WTC11 (cell line): ENCODE measurements around the gene ST6GALNAC6. TPM values are rescaled to one million over a fixed set of nuclear protein-coding genes. Genes with fewer than 3 reads are reported as not detected.

Source experiments
- ATAC-seq: fragments of 200-7000 bp; cut with Tn5 transposase; 2 replicates; pipeline ENCODE4 v1.10.0; 2021; ENCODE audit warnings: mild to moderate bottlenecking, moderate library complexity
- CTCF ChIA-PET: fragments of 300-600 bp; sonication (Branson Sonifier 250); formaldehyde crosslinking; loops from one replicate; lab custom pipeline; 2021; ENCODE audit warnings: antibody characterized with exemption; lab: Charles Lee
- POLR2A ChIA-PET: fragments of 350-600 bp; sonication (Branson Sonifier 250); formaldehyde crosslinking; loops from one replicate; lab custom pipeline; 2021; ENCODE audit warnings: antibody characterized with exemption; lab: Charles Lee
- DNase-seq: peaks from one replicate; pipeline ENCODE4 v3.0.0; 2021; ENCODE audit warnings: low spot score
- H3K27ac Mint-ChIP-seq: 2 replicates; pipeline ENCODE4 v1.8.0; 2021; ENCODE audit warnings: mixed read lengths
- H3K27me3 Mint-ChIP-seq: 2 replicates; pipeline ENCODE4 v1.8.0; 2021; ENCODE audit warnings: low read depth, mild to moderate bottlenecking, moderate library complexity, mixed read lengths
- H3K36me3 Mint-ChIP-seq: 2 replicates; pipeline ENCODE4 v1.8.0; 2021; ENCODE audit warnings: mixed read lengths
- H3K4me1 Mint-ChIP-seq: 2 replicates; pipeline ENCODE4 v1.8.0; 2022; ENCODE audit warnings: mixed read lengths
- H3K4me3 Mint-ChIP-seq: 2 replicates; pipeline ENCODE4 v1.8.0; 2021; ENCODE audit warnings: mild to moderate bottlenecking, moderate library complexity, mixed read lengths
- H3K9me3 Mint-ChIP-seq: 2 replicates; pipeline ENCODE4 v1.8.0; 2021; ENCODE audit warnings: mixed read lengths
- ELF4 ChIP-seq: sonication (generic); formaldehyde crosslinking; IDR thresholded peaks from 2 replicates; pipeline ENCODE4 v1.8.1; 2022; ENCODE audit warnings: low read depth, mild to moderate bottlenecking, moderate library complexity, missing genetic modification reagents
- EMX1 ChIP-seq: fragments of 250-450 bp; sonication (Bioruptor Pico); IDR thresholded peaks from 2 replicates; pipeline ENCODE4 v1.8.0; 2021; ENCODE audit warnings: mild to moderate bottlenecking
- ETV6 ChIP-seq: sonication (generic); formaldehyde crosslinking; IDR thresholded peaks from 2 replicates; pipeline ENCODE4 v1.8.1; 2022; ENCODE audit warnings: mild to moderate bottlenecking, missing genetic modification reagents
- FOXP1 ChIP-seq: sonication (generic); formaldehyde crosslinking; IDR thresholded peaks from 2 replicates; pipeline ENCODE4 v1.8.0; 2022; ENCODE audit warnings: missing genetic modification reagents, mild to moderate bottlenecking, moderate library complexity, borderline replicate concordance
- HMGA2 ChIP-seq: fragments of 250-450 bp; sonication (Bioruptor Pico); IDR thresholded peaks from 2 replicates; pipeline ENCODE4 v1.4.0; 2021; ENCODE audit warnings: mild to moderate bottlenecking, moderate library complexity
- IRF2 ChIP-seq: sonication (generic); formaldehyde crosslinking; IDR thresholded peaks from 2 replicates; pipeline ENCODE4 v1.8.0; 2022; ENCODE audit warnings: low read depth, missing genetic modification reagents, borderline replicate concordance
- KAT7 ChIP-seq: sonication (generic); formaldehyde crosslinking; IDR thresholded peaks from 2 replicates; pipeline ENCODE4 v1.8.1; 2023; ENCODE audit warnings: missing genetic modification reagents, mild to moderate bottlenecking, borderline replicate concordance
- MYBL2 ChIP-seq: sonication (generic); formaldehyde crosslinking; IDR thresholded peaks from 2 replicates; pipeline ENCODE4 v1.8.1; 2023; ENCODE audit warnings: mild to moderate bottlenecking, moderate library complexity, missing genetic modification reagents
- RORB ChIP-seq: fragments of 250-450 bp; sonication (Bioruptor Pico); IDR thresholded peaks from 2 replicates; pipeline ENCODE4 v1.9.0; 2021; ENCODE audit warnings: mild to moderate bottlenecking
- SMAD4 ChIP-seq: sonication (generic); formaldehyde crosslinking; IDR thresholded peaks from 2 replicates; pipeline ENCODE4 v1.8.0; 2022; ENCODE audit warnings: mild to moderate bottlenecking, missing genetic modification reagents
- TEAD1 ChIP-seq: sonication (generic); formaldehyde crosslinking; IDR thresholded peaks from 2 replicates; pipeline ENCODE4 v1.8.0; 2022; ENCODE audit warnings: mild to moderate bottlenecking, missing genetic modification reagents
- TP53 ChIP-seq: sonication (generic); formaldehyde crosslinking; IDR thresholded peaks from 2 replicates; pipeline ENCODE4 v1.8.1; 2023; ENCODE audit warnings: mild to moderate bottlenecking, missing genetic modification reagents
- ZBTB21 ChIP-seq: sonication (generic); formaldehyde crosslinking; IDR thresholded peaks from 2 replicates; pipeline ENCODE4 v1.8.1; 2023; ENCODE audit warnings: mild to moderate bottlenecking, missing genetic modification reagents, borderline replicate concordance
- ZNF219 ChIP-seq: sonication (generic); formaldehyde crosslinking; IDR thresholded peaks from 2 replicates; pipeline ENCODE4 v1.8.0; 2023; ENCODE audit warnings: missing genetic modification reagents, mild to moderate bottlenecking, borderline replicate concordance
- ZNF671 ChIP-seq: fragments of 250-450 bp; sonication (Bioruptor Pico); IDR thresholded peaks from 2 replicates; pipeline ENCODE4 v1.8.0; 2021; ENCODE audit warnings: mild to moderate bottlenecking
- total RNA-seq: library from RNA; stranded (reverse); gene quantifications from 3 replicates; pipeline ENCODE4 v1.2.3, GENCODE V29; 2021
- TF ChIP-seq, protein P1 (sequence below): sonication (generic); formaldehyde crosslinking; IDR thresholded peaks from 2 replicates; pipeline ENCODE4 v1.8.1; 2023; ENCODE audit warnings: mild to moderate bottlenecking, missing genetic modification reagents, borderline replicate concordance
- TF ChIP-seq, protein P2 (sequence below): fragments of 250-450 bp; sonication (Bioruptor Pico); IDR thresholded peaks from 2 replicates; pipeline ENCODE4 v2.1.2; 2022; ENCODE audit warnings: mild to moderate bottlenecking, moderate library complexity
- TF ChIP-seq, protein P3 (sequence below): sonication (generic); formaldehyde crosslinking; IDR thresholded peaks from 2 replicates; pipeline ENCODE4 v1.8.1; 2023; ENCODE audit warnings: mild to moderate bottlenecking, missing genetic modification reagents
- TF ChIP-seq, protein P4 (sequence below): sonication (generic); formaldehyde crosslinking; IDR thresholded peaks from 2 replicates; pipeline ENCODE4 v1.8.0; 2022; ENCODE audit warnings: mild to moderate bottlenecking, missing genetic modification reagents
- TF ChIP-seq, protein P5 (sequence below): sonication (generic); formaldehyde crosslinking; IDR thresholded peaks from 2 replicates; pipeline ENCODE4 v1.8.1; 2022; ENCODE audit warnings: missing genetic modification reagents, borderline replicate concordance

Gene ST6GALNAC6
- total RNA-seq, 1 experiment from 2014 or later: 47.5 TPM

DNA sequence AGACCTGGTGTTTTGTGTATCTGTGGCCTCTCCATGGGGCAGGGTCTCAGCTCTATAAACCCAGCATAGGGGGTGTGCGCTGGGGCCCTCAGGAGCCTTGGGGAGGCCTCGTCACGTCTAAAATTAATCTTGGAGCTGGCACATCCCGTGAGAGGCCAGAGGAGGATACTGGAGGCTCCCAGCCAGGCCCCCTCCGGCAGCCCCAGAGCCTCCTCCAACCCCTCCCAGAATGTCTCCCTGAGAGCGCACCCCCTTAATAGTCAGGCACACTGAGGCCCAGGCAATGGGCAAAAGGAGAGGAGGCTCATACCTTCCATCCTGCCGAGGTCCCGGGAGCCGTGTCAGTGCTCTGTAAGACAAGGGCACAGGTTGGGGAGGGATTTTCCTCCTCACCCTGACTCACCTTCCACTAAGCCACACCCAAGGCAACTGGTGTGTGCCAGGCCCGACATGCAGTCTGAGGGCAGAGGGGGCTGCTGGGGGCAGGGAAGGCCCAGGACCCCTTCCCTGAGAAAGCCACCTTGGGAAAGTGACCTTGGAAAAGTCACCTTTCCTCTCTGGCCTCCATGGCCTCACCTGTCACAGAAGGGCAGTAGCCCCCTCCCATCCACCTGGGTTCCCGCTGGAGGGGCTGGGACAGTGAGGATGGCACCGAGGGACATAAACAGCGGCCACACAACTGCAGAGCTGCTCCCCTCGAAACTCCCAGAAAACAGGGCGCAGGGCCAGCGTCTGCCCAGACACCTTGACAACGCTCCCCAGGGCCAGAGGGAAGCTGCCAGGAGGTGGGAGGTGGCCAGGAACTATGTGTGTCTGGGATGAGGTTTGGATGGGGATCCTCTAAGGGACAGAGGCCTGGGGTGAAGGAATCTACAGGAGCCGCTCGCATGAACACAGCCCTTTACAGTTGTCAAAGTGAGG, 24.8 kb downstream of the ST6GALNAC6 start:
- TF ChIP-seq, protein P1, sequence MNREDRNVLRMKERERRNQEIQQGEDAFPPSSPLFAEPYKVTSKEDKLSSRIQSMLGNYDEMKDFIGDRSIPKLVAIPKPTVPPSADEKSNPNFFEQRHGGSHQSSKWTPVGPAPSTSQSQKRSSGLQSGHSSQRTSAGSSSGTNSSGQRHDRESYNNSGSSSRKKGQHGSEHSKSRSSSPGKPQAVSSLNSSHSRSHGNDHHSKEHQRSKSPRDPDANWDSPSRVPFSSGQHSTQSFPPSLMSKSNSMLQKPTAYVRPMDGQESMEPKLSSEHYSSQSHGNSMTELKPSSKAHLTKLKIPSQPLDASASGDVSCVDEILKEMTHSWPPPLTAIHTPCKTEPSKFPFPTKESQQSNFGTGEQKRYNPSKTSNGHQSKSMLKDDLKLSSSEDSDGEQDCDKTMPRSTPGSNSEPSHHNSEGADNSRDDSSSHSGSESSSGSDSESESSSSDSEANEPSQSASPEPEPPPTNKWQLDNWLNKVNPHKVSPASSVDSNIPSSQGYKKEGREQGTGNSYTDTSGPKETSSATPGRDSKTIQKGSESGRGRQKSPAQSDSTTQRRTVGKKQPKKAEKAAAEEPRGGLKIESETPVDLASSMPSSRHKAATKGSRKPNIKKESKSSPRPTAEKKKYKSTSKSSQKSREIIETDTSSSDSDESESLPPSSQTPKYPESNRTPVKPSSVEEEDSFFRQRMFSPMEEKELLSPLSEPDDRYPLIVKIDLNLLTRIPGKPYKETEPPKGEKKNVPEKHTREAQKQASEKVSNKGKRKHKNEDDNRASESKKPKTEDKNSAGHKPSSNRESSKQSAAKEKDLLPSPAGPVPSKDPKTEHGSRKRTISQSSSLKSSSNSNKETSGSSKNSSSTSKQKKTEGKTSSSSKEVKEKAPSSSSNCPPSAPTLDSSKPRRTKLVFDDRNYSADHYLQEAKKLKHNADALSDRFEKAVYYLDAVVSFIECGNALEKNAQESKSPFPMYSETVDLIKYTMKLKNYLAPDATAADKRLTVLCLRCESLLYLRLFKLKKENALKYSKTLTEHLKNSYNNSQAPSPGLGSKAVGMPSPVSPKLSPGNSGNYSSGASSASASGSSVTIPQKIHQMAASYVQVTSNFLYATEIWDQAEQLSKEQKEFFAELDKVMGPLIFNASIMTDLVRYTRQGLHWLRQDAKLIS: no peak
- TF ChIP-seq KAT7 (CRISPR knock-in tag): no peak
- TF ChIP-seq ETV6 (CRISPR knock-in tag): no peak
- TF ChIP-seq IRF2: no peak
- TF ChIP-seq ELF4 (CRISPR knock-in tag): no peak
- ATAC-seq (no peak), DNase-seq (no peak)
- no peaks in the 10 kb centered on the region for H3K27me3 Mint-ChIP-seq
- H3K4me3 Mint-ChIP-seq: no peak overlapping the region
- no peaks in the 10 kb centered on the region for H3K9me3 Mint-ChIP-seq
- no peaks in the 10 kb centered on the region for H3K36me3 Mint-ChIP-seq
- H3K4me1 Mint-ChIP-seq: peaks cover 9% of the 10 kb centered on the region
- CTCF ChIA-PET: interaction anchor here (2.0 to 2.5 kb wide), 3 partner anchors 47 to 140 kb away, joined by 6 to 11 read pairs (median 7); partner anchors contain the start of gene TOR2A
- no peak overlapping the region for H3K27ac Mint-ChIP-seq
- POLR2A ChIA-PET: no interaction called here

DNA sequence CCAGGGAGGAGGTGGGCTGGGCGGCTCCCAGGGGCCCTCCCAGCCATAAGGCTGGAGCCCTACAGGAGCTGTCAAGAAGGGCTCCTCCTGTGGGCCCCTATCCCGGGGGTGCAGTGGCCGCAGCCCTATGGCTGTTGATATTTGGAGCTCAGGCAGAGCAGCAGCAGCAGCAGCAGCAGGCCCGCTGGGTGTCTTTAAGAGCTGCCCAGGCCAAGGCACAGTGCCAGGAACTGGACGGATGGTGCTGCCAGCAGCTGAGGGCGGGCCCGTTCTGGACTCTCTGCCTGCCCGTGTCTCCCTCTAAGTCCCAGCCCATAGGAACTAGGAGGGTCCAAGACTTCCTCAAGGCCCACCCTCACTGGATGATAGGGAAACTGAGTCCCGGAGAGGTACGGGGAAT, 25.5 kb downstream of the ST6GALNAC6 start:
- peaks cover 12% of the 10 kb centered on the region for H3K4me1 Mint-ChIP-seq
- DNase-seq (no peak), ATAC-seq (no peak)
- H3K9me3 Mint-ChIP-seq: no peaks in the 10 kb centered on the region
- H3K27me3 Mint-ChIP-seq: no peaks in the 10 kb centered on the region
- H3K4me3 Mint-ChIP-seq: no peak overlapping the region
- H3K27ac Mint-ChIP-seq: no peak overlapping the region
- no peaks in the 10 kb centered on the region for H3K36me3 Mint-ChIP-seq
- POLR2A ChIA-PET: interaction anchor here (1.7 kb wide), 1 partner anchor 19 kb away, joined by 3 read pairs; the partner anchor contains the start of gene ENG
- TF ChIP-seq TP53 (CRISPR knock-in tag): no peak
- TF ChIP-seq EMX1 (CRISPR knock-in tag): no peak
- TF ChIP-seq ZNF671: no peak
- TF ChIP-seq TEAD1 (CRISPR knock-in tag): no peak
- no peak for TF ChIP-seq HMGA2 (CRISPR knock-in tag)
- TF ChIP-seq RORB (CRISPR knock-in tag): no peak
- TF ChIP-seq MYBL2 (CRISPR knock-in tag): no peak
- no peak for TF ChIP-seq ETV6 (CRISPR knock-in tag)
- TF ChIP-seq, protein P2, sequence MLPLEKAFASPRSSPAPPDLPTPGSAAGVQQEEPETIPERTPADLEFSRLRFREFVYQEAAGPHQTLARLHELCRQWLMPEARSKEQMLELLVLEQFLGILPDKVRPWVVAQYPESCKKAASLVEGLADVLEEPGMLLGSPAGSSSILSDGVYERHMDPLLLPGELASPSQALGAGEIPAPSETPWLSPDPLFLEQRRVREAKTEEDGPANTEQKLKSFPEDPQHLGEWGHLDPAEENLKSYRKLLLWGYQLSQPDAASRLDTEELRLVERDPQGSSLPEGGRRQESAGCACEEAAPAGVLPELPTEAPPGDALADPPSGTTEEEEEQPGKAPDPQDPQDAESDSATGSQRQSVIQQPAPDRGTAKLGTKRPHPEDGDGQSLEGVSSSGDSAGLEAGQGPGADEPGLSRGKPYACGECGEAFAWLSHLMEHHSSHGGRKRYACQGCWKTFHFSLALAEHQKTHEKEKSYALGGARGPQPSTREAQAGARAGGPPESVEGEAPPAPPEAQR (CRISPR knock-in tag): no peak
- TF ChIP-seq ELF4 (CRISPR knock-in tag): no peak
- no peak for TF ChIP-seq SMAD4 (CRISPR knock-in tag)
- TF ChIP-seq, protein P3, sequence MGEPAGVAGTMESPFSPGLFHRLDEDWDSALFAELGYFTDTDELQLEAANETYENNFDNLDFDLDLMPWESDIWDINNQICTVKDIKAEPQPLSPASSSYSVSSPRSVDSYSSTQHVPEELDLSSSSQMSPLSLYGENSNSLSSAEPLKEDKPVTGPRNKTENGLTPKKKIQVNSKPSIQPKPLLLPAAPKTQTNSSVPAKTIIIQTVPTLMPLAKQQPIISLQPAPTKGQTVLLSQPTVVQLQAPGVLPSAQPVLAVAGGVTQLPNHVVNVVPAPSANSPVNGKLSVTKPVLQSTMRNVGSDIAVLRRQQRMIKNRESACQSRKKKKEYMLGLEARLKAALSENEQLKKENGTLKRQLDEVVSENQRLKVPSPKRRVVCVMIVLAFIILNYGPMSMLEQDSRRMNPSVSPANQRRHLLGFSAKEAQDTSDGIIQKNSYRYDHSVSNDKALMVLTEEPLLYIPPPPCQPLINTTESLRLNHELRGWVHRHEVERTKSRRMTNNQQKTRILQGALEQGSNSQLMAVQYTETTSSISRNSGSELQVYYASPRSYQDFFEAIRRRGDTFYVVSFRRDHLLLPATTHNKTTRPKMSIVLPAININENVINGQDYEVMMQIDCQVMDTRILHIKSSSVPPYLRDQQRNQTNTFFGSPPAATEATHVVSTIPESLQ: no peak
- TF ChIP-seq ZBTB21 (CRISPR knock-in tag): no peak
- no peak for TF ChIP-seq ZNF219 (CRISPR knock-in tag)
- TF ChIP-seq FOXP1 (CRISPR knock-in tag): no peak
- TF ChIP-seq, protein P4, sequence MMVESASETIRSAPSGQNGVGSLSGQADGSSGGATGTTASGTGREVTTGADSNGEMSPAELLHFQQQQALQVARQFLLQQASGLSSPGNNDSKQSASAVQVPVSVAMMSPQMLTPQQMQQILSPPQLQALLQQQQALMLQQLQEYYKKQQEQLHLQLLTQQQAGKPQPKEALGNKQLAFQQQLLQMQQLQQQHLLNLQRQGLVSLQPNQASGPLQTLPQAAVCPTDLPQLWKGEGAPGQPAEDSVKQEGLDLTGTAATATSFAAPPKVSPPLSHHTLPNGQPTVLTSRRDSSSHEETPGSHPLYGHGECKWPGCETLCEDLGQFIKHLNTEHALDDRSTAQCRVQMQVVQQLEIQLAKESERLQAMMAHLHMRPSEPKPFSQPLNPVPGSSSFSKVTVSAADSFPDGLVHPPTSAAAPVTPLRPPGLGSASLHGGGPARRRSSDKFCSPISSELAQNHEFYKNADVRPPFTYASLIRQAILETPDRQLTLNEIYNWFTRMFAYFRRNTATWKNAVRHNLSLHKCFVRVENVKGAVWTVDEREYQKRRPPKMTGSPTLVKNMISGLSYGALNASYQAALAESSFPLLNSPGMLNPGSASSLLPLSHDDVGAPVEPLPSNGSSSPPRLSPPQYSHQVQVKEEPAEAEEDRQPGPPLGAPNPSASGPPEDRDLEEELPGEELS (CRISPR knock-in tag): no peak
- TF ChIP-seq, protein P5, sequence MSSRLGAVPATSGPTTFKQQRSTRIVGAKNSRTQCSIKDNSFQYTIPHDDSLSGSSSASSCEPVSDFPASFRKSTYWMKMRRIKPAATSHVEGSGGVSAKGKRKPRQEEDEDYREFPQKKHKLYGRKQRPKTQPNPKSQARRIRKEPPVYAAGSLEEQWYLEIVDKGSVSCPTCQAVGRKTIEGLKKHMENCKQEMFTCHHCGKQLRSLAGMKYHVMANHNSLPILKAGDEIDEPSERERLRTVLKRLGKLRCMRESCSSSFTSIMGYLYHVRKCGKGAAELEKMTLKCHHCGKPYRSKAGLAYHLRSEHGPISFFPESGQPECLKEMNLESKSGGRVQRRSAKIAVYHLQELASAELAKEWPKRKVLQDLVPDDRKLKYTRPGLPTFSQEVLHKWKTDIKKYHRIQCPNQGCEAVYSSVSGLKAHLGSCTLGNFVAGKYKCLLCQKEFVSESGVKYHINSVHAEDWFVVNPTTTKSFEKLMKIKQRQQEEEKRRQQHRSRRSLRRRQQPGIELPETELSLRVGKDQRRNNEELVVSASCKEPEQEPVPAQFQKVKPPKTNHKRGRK (CRISPR knock-in tag): no peak
- CTCF ChIA-PET: interaction anchor here (0.6 to 2.5 kb wide), 5 partner anchors 19 to 139 kb away, joined by 3 to 11 read pairs (median 6); partner anchors contain the start of genes ENG and TOR2A
